ENCODE results near the gene CEP135.
"Not testable (repeated sequence)": the region's sequence is repeated elsewhere in the genome, so short reads cannot be mapped to it uniquely, and the experiment has no call there.

CEP135 gene

DNA sequence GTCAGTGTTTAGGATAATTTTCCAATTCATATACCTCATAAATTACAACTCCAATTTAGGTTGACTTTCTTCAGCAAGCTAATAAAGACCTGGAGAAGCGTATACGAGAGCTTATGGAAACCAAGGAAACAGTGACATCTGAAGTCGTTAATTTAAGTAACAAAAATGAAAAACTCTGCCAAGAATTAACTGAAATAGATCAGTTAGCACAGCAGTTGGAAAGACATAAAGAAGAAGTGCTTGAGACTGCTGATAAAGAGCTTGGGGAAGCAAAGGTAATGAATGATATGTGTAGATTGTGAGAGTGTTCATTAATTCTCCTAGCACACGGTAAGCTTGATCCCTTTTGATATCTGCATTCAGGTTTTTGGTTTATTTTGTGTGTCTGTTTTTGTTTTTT is 16.8 kb downstream of the CEP135 start:
- no peak for TF ChIP-seq ZNF274 (IDR thresholded peaks at IDR 0.05; ENCODE audit: low read depth, low read length)
- H3K4me3 ChIP-seq (ENCODE audit: low read length), result no peak overlapping the region

DNA sequence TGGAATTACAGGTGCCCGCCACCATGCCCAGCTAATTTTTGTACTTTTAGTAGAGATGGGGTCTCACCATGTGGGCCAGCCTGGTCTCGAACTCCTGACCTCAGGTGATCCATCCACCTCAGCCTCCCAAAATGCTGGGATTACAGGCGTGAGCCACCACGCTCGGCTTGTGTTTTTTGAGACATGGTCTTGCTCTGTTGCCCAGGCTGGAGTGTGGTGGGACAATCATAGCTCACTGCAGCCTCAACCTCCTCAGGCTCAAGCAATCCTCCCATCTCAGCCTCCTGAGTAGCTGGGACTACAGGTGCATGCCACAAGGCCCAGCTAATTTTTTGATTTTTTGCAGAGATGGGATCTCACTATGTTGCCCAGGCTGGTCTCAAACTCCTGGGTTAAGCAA is 17.6 kb downstream of the CEP135 start:
- not testable (repeated sequence) for H3K4me3 ChIP-seq (ENCODE audit: low read length)

DNA sequence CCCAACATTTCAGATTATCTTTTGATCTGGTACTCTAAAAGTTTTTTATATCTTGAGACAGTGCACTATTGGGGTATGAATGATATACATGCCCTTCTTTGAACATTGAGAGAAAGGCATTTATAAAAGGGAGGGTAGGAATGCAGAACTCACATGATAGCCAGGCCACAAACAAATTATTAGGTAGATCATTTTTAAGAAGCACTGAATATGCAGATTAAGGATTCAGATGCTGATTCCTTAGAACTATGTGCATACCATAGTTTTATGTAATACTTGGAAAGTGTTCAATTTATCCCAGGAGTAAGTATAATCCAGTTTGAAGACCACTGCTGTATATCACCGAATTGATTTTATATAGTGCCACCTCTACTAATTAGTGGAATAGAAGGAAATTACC is 18.6 kb downstream of the CEP135 start:
- H3K4me3 ChIP-seq (ENCODE audit: low read length), result no peak overlapping the region
- no peak for TF ChIP-seq ZNF274 (IDR thresholded peaks at IDR 0.05; ENCODE audit: low read depth, low read length)

DNA sequence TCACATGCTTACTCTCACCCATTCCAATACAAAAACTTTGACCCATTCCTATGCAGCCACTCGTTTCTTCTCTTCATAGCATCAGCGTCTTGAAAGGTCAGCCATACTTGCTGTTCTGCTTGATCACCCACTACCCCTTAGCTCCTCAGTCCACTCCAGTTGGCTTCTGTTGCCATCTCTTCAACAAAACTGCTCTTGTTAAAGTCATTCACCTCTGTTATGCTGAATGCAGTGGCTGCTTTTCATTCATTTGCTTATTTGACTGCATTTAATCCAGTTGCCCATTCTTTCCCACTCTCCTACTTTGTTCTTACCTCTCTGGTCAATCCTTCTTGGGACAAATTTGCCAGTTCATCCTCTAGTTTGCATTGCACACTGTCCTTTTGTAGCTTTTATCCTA is 24.9 kb downstream of the CEP135 start:
- no peak overlapping the region for H3K4me3 ChIP-seq (ENCODE audit: low read length)

DNA sequence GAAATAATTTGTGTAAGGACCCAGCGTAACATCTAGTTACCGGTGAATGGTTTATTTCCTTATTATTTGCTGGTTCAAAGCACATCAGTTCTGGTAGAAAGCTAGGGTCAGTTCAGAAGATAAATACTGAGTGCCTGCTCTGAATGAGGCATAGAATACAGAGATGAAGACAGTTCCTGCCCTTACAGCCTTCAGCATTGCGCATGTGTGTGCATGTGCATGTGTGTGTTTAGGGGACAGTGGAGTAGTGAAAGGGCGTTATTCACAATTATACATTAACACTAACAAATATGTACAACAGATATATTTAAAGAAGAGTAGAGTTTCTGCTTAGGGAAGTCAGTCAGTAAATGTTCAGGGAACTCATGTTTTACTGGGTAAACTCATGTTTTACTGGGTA is 29.1 kb downstream of the CEP135 start:
- no peak for TF ChIP-seq ZNF274 (IDR thresholded peaks at IDR 0.05; ENCODE audit: low read depth, low read length)
- no peak overlapping the region for H3K4me3 ChIP-seq (ENCODE audit: low read length)

More for the DNA sequence above, 24.9 kb downstream of the CEP135 start:
- TF ChIP-seq ZNF274 (IDR thresholded peaks at IDR 0.05; ENCODE audit: low read depth, low read length), result no peak

DNA sequence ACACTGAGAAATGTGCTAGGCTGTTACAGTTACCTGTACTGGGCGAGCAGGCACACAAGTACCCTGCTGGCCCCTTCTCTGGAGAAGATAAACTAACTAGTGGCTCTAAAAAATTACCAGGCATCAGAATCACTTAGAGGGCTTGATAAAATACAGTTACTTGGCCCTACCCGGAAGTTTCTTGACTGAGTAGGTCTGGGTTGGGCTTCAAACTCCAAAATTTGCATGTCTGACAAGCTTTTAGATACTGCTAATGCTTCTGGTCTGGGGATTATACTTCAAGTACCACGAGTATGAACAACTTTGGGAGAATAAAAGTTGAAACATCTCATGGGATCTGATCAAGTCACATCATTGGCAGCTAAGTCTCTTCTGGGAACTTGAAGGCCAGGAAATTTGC is 30.8 kb downstream of the CEP135 start:
- no peak overlapping the region for H3K4me3 ChIP-seq (ENCODE audit: low read length)
- TF ChIP-seq ZNF274 (IDR thresholded peaks at IDR 0.05; ENCODE audit: low read depth, low read length), result no peak

DNA sequence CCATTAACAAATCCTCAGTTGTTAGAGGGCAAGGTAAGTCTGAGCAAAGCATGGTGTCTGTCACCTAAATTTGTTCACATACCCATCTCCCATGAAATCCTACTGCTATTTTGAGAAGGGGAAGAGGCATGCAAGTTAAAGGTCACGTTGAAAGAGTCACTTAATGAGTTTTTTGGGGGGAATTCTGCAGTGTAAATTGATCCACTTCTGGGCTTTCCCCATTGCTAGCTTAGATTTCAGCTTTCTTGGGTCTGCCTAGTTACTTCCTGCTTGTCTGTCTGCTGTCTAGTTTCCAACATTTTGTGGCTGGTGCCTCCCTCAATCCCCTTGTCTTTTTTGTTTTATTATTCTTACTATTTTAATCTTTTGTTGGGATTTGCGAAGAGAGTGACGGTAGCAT is 32.0 kb downstream of the CEP135 start:
- no peak overlapping the region for H3K4me3 ChIP-seq (ENCODE audit: low read length)
- TF ChIP-seq ZNF274 (IDR thresholded peaks at IDR 0.05; ENCODE audit: low read depth, low read length), result no peak

DNA sequence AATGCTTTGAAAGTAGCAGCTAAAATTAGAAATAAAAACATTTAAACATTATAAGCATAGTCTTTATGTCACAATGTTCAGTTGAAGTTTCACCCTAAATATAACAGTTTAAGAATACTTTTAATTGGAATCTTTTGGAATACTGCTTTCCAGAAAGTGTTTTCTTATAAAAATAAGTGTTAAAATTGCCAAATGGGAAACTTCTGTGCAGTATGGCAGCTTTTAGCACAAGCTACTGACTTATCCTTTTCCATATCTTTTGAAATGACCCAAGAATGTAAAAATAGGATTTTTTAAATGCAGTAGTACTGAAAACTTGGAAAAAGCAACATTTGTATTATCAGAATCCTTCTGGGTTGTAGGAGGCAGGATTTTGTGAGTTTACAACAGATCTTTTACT is 34.2 kb downstream of the CEP135 start:
- no peak overlapping the region for H3K4me3 ChIP-seq (ENCODE audit: low read length)
- no peak for TF ChIP-seq ZNF274 (IDR thresholded peaks at IDR 0.05; ENCODE audit: low read depth, low read length)

DNA sequence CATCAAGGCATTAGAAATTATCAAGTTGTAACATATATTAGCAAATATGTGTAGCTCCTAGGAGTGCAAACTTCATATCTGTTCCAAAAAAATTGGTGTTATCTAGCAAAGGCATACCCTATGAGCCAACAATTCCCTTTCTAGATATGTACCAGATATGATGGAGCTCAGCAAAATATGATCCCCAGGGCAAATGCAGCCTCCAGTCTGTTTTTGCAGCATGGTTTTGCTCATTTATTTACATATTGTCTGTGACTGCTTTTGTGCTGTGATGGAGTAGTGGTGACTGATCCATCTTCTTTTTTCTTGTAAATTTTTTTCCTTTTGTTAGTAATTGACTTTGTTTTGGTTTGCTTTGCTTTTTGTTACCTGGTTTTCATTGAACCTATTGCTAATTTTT is 41.0 kb downstream of the CEP135 start:
- H3K4me3 ChIP-seq (ENCODE audit: low read length), result no peak overlapping the region
- no peak for TF ChIP-seq ZNF274 (IDR thresholded peaks at IDR 0.05; ENCODE audit: low read depth, low read length)

DNA sequence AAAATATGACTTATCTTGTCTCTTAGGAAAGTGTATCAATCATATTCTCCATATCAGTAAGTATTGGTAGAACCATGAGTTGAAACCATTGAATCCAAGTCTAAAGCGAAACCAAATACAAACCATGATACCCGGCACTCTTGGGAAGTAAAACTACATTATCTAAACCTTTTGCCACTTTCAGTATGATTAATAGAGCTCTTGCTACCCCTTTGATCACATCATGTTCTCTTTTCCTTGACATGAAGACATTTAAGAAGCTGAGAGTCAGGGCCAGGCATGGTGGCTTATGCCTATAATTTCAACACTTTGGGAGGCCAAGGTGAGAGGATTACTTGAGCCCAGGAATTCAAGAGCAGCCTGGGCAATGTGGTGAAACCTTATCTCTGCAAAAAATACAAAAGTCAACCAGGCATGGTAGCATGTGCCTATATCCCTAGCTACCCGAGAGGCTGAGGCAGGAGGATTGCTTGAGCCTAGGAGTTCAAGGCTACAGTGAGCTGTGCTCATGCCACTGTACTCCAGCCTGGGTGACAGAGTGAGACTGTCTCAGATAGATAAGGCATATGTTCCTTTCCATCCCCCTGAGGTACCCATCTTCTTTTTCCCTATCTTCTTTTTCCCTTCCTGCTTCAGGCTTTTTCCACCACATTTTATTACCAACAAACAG is 45.4 kb downstream of the CEP135 start:
- no peak overlapping the region for H3K4me3 ChIP-seq (ENCODE audit: low read length)
- no peak for TF ChIP-seq ZNF274 (IDR thresholded peaks at IDR 0.05; ENCODE audit: low read depth, low read length)

DNA sequence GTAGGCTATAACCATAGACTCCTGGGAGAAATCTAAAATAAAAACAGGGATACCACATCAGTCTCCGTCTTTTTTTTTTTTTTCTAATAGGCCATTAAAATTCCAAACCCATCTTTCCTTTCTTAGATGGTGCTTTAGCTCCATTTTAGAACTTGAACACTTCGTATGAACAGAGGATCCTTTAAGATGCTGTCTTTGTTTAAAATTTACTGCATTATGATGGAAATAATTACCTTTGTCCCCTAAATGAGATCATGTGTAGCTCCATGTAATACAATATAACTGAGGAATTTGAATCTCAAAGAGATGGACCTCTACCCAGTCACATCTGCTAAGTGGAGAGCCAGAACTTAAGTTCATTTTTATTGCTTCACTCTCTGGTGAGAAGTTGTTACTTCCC is 47.9 kb downstream of the CEP135 start:
- TF ChIP-seq ZNF274 (IDR thresholded peaks at IDR 0.05; ENCODE audit: low read depth, low read length), result no peak
- H3K4me3 ChIP-seq (ENCODE audit: low read length), result no peak overlapping the region

DNA sequence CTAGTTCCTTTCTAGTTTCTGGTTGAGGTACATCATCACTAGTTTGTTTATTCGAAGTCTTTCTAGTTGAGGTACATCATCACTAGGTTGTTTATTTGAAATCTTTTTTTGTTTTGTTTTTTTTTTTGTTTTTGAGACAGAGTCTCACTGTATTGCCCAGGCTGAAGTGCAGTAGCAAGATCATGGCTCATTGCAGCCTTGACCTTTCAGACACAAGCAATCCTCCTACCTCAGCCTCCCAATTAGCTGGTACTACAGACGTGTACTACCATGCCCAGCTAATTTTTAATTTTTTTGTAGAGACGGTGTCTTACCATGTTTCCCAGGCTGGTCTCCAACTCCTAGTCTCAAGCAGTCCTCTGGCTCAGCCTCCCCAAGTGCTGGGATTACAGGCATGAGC is 54.9 kb downstream of the CEP135 start:
- no peak for TF ChIP-seq ZNF274 (IDR thresholded peaks at IDR 0.05; ENCODE audit: low read depth, low read length)
- H3K4me3 ChIP-seq (ENCODE audit: low read length), result no peak overlapping the region

DNA sequence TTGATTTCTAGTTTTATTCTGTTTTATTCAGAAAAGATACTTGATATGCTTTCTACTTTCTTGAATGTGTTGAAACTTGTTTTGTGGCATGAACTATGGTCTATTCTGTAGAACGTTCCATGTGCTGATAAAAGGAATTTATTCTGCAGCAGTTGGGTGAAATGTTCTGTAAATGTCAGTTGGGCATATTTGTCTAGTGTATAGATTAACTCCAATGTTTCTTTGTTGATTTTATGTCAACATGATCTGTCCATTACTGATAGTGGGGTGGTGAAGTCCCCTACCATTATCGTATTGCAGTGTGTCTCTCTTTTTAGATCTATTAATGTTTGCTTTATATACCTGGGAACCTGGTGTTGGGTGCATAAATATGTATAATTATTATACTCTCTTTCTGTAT is 55.5 kb downstream of the CEP135 start:
- H3K4me3 ChIP-seq (ENCODE audit: low read length), result no peak overlapping the region
- no peak for TF ChIP-seq ZNF274 (IDR thresholded peaks at IDR 0.05; ENCODE audit: low read depth, low read length)

DNA sequence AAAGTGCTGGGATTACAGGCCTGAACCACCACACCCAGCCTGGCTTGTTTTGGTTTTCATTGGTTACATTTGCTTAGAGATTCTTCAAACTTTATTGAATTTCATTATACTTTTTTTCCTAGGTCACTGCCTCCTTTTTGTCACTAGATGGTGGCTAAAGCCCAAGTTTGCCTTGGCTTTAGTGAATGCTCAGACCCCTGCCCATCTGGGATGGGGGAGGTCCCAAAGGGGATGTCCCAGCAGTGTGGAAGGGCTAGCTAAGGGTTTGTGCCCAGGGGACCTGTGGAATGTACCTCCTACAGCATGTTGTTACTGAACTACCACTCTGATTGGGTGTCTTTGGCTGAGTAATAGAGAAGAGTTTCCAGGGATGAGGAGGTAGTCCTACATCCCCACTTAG is 58.4 kb downstream of the CEP135 start:
- no peak for TF ChIP-seq ZNF274 (IDR thresholded peaks at IDR 0.05; ENCODE audit: low read depth, low read length)
- no peak overlapping the region for H3K4me3 ChIP-seq (ENCODE audit: low read length)

DNA sequence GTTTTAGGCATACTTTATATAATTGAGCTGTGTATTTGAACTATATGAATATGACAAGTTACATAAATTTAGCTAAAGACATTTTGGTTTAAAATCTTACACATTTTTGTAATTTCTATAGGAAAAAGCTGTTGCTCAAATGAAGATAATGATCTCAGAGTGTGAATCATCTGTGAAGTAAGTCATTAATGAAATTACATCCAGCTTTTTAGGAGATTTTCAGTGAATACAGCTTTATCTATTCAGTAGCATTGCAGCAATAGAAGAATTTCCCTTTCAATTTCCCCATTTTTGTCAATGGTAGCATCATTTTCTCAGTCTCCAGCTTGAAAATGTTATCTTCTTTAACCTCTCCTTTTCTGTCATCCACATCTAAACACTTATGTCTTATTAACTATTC is 59.5 kb downstream of the CEP135 start:
- TF ChIP-seq ZNF274 (IDR thresholded peaks at IDR 0.05; ENCODE audit: low read depth, low read length), result no peak
- no peak overlapping the region for H3K4me3 ChIP-seq (ENCODE audit: low read length)

DNA sequence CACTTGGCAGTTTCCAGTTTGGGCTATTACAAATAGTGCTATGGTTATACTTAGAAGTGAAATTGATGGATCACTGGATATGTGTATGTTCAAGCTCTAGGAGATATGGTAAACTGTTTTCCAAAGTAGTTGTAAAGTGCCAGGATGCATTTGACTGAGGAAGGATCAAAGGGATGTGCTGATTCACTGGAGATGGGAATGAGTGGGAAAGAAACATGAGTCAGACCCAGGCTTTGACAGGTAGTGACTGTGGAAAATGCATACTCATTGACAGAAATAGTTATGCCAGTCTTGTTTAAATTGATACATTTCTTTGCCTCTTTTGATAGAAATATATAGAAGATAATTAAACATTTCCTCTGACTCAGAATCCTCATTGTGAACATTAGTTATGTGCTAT is 77.9 kb downstream of the CEP135 start:
- no peak for TF ChIP-seq ZNF274 (IDR thresholded peaks at IDR 0.05; ENCODE audit: low read depth, low read length)
- no peak overlapping the region for H3K4me3 ChIP-seq (ENCODE audit: low read length)

Measured in GM08714 (cell line).